ENCODE data around the gene ADGRB3. TPM values are rescaled to one million over a fixed set of nuclear protein-coding genes. Genes with fewer than 3 reads are reported as not detected.
"Not testable (repeated sequence)": the region's sequence is repeated elsewhere in the genome, so short reads cannot be mapped to it uniquely, and the experiment has no call there.

Gene ADGRB3
- total and polyA plus RNA-seq, 12 donors, result 0.47 to 2.1 (median 0.85) TPM

GRCh38 chr6:68777956-68778355, 142.9 kb downstream of the ADGRB3 start:
- no peaks in the 10 kb centered on the region for H3K27me3 ChIP-seq
- H3K27ac ChIP-seq, result no peak overlapping the region
- H3K4me3 ChIP-seq, result no peak overlapping the region
- ATAC-seq (peak in 5 of 8 donors; percentile 21 to 74 (median 44)), DNase-seq (peak in 1 of 2 donors; percentile 32)
- H3K9me3 ChIP-seq, result no peaks in the 10 kb centered on the region
- no peak for TF ChIP-seq CTCF (IDR thresholded peaks at IDR 0.05)
- H3K36me3 ChIP-seq, result no peaks in the 10 kb centered on the region
- H3K4me1 ChIP-seq, result peaks cover 0 to 9% (median 0%) of the 10 kb centered on the region in 9 donors
- intact Hi-C loops (cut with DNase I), result loop anchor here (1.0 to 10.0 kb wide), 5 partner anchors 139 to 143 kb away; partner anchors contain the start of gene ADGRB3 (in 5 of the 10)

DNA sequence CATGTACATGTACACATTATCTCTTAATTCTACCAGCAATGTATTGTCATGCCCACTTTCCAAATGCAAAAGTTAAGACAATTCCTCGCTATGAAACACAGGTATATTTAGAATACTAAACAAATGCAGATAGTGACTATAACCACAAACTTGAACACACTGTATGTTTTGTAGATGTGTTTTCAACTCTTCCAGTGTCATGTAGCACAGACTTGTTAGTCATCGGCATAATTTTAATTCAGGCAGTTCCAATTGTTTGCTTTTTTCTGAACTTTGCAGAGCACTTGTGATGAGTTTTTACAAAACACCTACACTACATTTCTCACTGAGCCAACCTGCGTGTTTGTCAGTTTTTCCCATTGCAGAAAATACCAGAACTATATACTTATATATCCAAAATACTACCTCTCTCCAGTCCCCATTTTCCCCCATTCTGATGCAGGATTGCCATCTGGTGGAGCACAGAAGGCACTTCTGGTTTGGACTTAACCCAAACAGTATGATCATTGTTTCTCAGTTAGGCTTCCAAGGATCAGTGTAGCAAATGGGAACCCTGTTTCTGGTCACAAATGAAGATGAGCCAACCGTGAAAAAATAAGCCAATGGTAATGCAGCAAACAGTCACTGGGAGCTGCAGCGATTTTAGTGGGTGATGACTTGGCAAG, 143.4 kb downstream of the ADGRB3 start:
- Histone ChIP-seq H3K4me3 (no peak overlapping the region), H3K36me3 (no peaks in the 10 kb centered on the region), H3K27ac (no peak overlapping the region), H3K9me3 (no peaks in the 10 kb centered on the region), H3K27me3 (no peaks in the 10 kb centered on the region), H3K4me1 (peaks cover 0 to 9% (median 0%) of the 10 kb centered on the region in 9 donors)
- peak; percentile 47 to 82 (median 67) for TF ChIP-seq CTCF (IDR thresholded peaks at IDR 0.05)
- DNase-seq (peak in 1 of 2 donors; percentile 39), ATAC-seq (peak in 7 of 8 donors; percentile 55 to 96 (median 82))
- intact Hi-C loops (cut with DNase I), result loop anchor here (1.0 to 10.0 kb wide), 5 partner anchors 139 to 144 kb away; partner anchors contain the start of gene ADGRB3 (in 5 of the 10)
- WGBS, 2 donors, result 33 to 35% methylated on average over 5 of the region's 5 CpGs

DNA sequence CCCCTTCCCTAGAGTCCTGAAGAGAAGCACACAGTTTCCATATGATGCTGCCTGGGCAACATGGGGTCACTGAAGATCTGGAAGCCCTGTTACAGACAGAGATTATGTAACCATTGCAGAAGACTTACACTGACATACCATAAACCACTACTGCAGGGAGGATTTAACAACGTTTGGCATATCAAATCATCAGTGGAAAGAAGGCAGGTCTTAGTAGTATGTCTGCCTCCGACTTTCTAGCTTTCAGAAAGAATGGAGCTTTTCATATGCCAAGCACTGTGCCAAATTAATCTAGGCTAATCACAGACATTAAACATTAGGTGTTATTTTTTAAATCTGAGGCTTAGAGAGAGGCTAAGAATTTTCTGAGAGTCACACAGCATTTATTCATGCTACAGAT, 144.3 kb downstream of the ADGRB3 start:
- Histone ChIP-seq H3K27me3 (no peaks in the 10 kb centered on the region), H3K4me1 (peaks cover 0 to 9% (median 0%) of the 10 kb centered on the region in 9 donors), H3K36me3 (no peaks in the 10 kb centered on the region), H3K9me3 (no peaks in the 10 kb centered on the region), H3K27ac (no peak overlapping the region), H3K4me3 (no peak overlapping the region)
- no peak for TF ChIP-seq CTCF (IDR thresholded peaks at IDR 0.05)
- DNase-seq (no peak), ATAC-seq (no peak)
- 43 to 53% methylated on average over 2 of the region's 2 CpGs for WGBS, 2 donors
- intact Hi-C loops (cut with DNase I), result loop anchor here in 9 of 10 donors (2.0 to 10.0 kb wide), 4 partner anchors 141 to 145 kb away; partner anchors contain the start of gene ADGRB3 (in 5 of the 9)

DNA sequence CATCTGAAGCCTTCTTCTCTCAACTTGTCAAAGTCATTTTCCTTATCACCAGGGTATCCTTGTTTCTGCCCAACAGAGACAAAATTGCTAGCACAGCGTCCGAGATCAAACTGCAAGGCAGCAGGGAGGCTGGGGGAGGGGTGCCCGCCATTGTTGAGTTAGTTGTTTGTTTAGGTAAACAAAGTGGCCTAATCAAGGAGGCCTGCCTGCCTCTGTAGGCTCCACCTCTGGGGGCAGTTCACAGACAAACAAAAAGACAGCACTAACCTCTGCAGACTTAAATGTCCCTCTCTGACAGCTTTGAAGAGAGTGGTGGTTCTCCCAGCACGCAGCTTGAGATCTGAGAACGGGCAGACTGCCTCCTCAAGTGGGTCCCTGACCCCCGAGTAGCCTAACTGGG, 155.0 kb downstream of the ADGRB3 start:
- H3K27me3 ChIP-seq; DNase-seq; intact Hi-C loops (cut with DNase I); H3K36me3 ChIP-seq; H3K4me3 ChIP-seq; H3K27ac ChIP-seq; H3K9me3 ChIP-seq; ATAC-seq; H3K4me1 ChIP-seq: not testable (repeated sequence)
- 67 to 80% methylated on average over 6 of the region's 6 CpGs for WGBS, 2 donors

DNA sequence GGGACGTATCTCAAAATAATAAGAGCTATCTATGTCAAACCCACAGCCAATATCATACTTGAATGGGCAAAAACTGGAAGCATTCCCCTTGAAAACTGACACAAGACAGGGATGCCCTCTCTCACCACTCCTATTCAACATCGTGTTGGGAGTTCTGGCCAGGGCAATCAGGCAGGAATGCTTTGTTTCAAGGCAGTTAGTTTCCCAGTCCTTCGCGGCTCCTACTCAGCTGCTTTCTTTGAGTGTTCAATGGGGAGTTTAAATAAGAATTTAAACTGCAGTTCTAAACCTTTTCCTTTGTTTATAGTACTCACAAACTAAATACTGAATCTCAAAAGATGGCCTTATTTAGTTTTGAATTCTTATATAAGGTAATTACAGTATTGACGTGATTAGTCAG, 179.9 kb downstream of the ADGRB3 start:
- H3K36me3 ChIP-seq; H3K9me3 ChIP-seq; DNase-seq; H3K27ac ChIP-seq; intact Hi-C loops (cut with DNase I); H3K4me3 ChIP-seq; ATAC-seq; H3K27me3 ChIP-seq; H3K4me1 ChIP-seq: not testable (repeated sequence)
- 75 to 80% methylated on average over 5 of the region's 5 CpGs for WGBS, 2 donors

Measured in heart right ventricle (tissue), 16 donors.